Erythroblast (primary cell): ENCODE results near the gene PGBD1.

Experiments
- GATA1 ChIP-seq: IDR thresholded peaks from 2 replicates; pipeline ENCODE4 v1.6.1; 2011; ENCODE audit warnings: low read depth, mild to moderate bottlenecking, control low read depth, low read length, moderate library complexity
- POLR2A ChIP-seq: IDR thresholded peaks from 2 replicates; pipeline ENCODE4 v1.6.1; 2011; ENCODE audit warnings: mild to moderate bottlenecking, low read length

DNA sequence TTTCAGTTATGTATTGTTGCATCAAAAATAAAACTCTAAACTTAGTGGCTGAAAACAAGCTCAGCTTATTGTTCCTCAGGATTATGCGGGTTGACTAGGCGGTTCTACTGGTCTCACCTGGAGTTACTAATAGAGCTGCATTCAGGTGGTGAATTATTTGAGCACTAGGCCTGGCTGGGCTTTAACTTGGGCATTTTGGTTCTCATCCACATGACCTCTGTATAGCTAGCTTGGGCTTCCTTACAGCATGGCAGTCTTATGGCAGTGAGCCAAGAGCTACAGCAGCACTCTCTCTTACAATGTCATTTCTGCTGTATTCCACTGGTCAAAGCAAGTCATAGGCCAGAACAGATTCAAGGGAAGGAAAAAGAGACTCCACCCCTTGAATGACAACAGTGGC lies 1.6 kb downstream of the PGBD1 start:
- TF ChIP-seq POLR2A: no peak
- TF ChIP-seq GATA1: no peak
